Osteoblast (primary cell): Measurements from ENCODE around the gene ORM1. TPM values are rescaled to one million over a fixed set of nuclear protein-coding genes. Genes with fewer than 3 reads are reported as not detected.

Experiments used
- DNase-seq: peaks from one replicate; pipeline ENCODE4 v3.0.0; 2011; ENCODE audit warnings: low spot score, mixed read lengths; ENCODE audit not compliant: insufficient read length; ENCODE audit errors: missing footprints
- H2AFZ ChIP-seq: 2 replicates; pipeline ENCODE4 v1.6.0; 2011; ENCODE audit warnings: mild to moderate bottlenecking, low read length
- H3K27ac ChIP-seq: 2 replicates; pipeline ENCODE4 v1.5.1; 2011; ENCODE audit warnings: mild to moderate bottlenecking, low read depth, low read length, moderate library complexity
- H3K27me3 ChIP-seq: 2 replicates; pipeline ENCODE4 v1.6.0; 2012; ENCODE audit warnings: mild to moderate bottlenecking, control low read depth, inconsistent platforms, low read length, moderate library complexity; ENCODE audit not compliant: insufficient read depth
- H3K36me3 ChIP-seq: 2 replicates; pipeline ENCODE4 v1.5.1; 2011; ENCODE audit warnings: mild to moderate bottlenecking, low read length, control low read depth, moderate library complexity; ENCODE audit not compliant: insufficient read depth
- H3K4me1 ChIP-seq: 2 replicates; pipeline ENCODE4 v1.5.1; 2011; ENCODE audit warnings: mild to moderate bottlenecking, low read length, control low read depth, moderate library complexity; ENCODE audit not compliant: insufficient read depth
- H3K4me2 ChIP-seq: 2 replicates; pipeline ENCODE4 v1.6.0; 2011; ENCODE audit warnings: mild to moderate bottlenecking, low read length; ENCODE audit not compliant: insufficient read depth
- H3K4me3 ChIP-seq: fragments of 200-600 bp; sonication (generic); 3 replicates; pipeline ENCODE4 v1.5.1; 2012; ENCODE audit warnings: mild to moderate bottlenecking, low read length, inconsistent platforms; ENCODE audit not compliant: insufficient read depth
- H3K79me2 ChIP-seq: 2 replicates; pipeline ENCODE4 v1.6.0; 2012; ENCODE audit warnings: mild to moderate bottlenecking, low read length, control low read depth, inconsistent platforms; ENCODE audit not compliant: insufficient read depth
- H3K9me3 ChIP-seq: 2 replicates; pipeline ENCODE4 v1.5.1; 2011; ENCODE audit warnings: low read depth, low read length, control low read depth
- H4K20me1 ChIP-seq: 2 replicates; pipeline ENCODE4 v1.6.0; 2012; ENCODE audit warnings: mild to moderate bottlenecking, low read length, control low read depth; ENCODE audit not compliant: insufficient read depth
- CTCF ChIP-seq: IDR thresholded peaks from 2 replicates; pipeline ENCODE4 v1.5.1; 2011; ENCODE audit warnings: mild to moderate bottlenecking, low read depth, low read length, moderate library complexity; ENCODE audit errors: extremely low read depth
- total RNA-seq: library from RNA; depleted of rRNA; stranded (reverse); fragments of >200 nt; gene quantifications from 2 replicates; pipeline ENCODE4 v1.2.3, GENCODE V29; 2012

ORM1 gene
- total RNA-seq, 1 donor, result not detected

GRCh38 chr9:114276908-114277821, 45.7 kb upstream of the ORM1 start:
- peak overlapping the region; percentile 89 for H3K27ac ChIP-seq
- no peaks in the 10 kb centered on the region for H3K79me2 ChIP-seq
- peak; percentile 98 for DNase-seq
- H4K20me1 ChIP-seq, result peaks cover 6% of the 10 kb centered on the region
- no peak overlapping the region for H3K4me3 ChIP-seq
- H3K9me3 ChIP-seq, result no peaks in the 10 kb centered on the region
- H3K27me3 ChIP-seq, result no peaks in the 10 kb centered on the region
- TF ChIP-seq CTCF, result no peak
- no peak overlapping the region for H2AFZ ChIP-seq
- H3K4me2 ChIP-seq, result peak overlapping the region; percentile 60
- H3K4me1 ChIP-seq, result peaks cover 30% of the 10 kb centered on the region
- H3K36me3 ChIP-seq, result no peaks in the 10 kb centered on the region

GRCh38 chr9:114278356-114278755, 44.5 kb upstream of the ORM1 start:
- no peaks in the 10 kb centered on the region for H3K79me2 ChIP-seq
- no peak overlapping the region for H3K4me2 ChIP-seq
- TF ChIP-seq CTCF, result no peak
- peak overlapping the region; percentile 89 for H3K27ac ChIP-seq
- DNase-seq, result peak; percentile 46
- no peak overlapping the region for H3K4me3 ChIP-seq
- no peaks in the 10 kb centered on the region for H3K9me3 ChIP-seq
- peaks cover 40% of the 10 kb centered on the region for H3K4me1 ChIP-seq
- no peaks in the 10 kb centered on the region for H3K36me3 ChIP-seq
- no peaks in the 10 kb centered on the region for H3K27me3 ChIP-seq
- no peak overlapping the region for H2AFZ ChIP-seq
- H4K20me1 ChIP-seq, result peaks cover 6% of the 10 kb centered on the region

- peak; percentile 88 for DNase-seq
- Histone ChIP-seq H3K4me1 (peaks cover 40% of the 10 kb centered on the region), H3K36me3 (no peaks in the 10 kb centered on the region), H3K9me3 (no peaks in the 10 kb centered on the region), H4K20me1 (peaks cover 6% of the 10 kb centered on the region), H3K27ac (peak overlapping the region; percentile 48), H3K4me3 (no peak overlapping the region), H3K27me3 (no peaks in the 10 kb centered on the region), H3K4me2 (peak overlapping the region; percentile 2), H3K79me2 (no peaks in the 10 kb centered on the region), H2AFZ (no peak overlapping the region)
- no peak for TF ChIP-seq CTCF
These were observed 43.9 kb upstream of the ORM1 start for GRCh38 chr9:114278881-114279570.

GRCh38 chr9:114279693-114280092, 43.2 kb upstream of the ORM1 start:
- Histone ChIP-seq H3K4me2 (no peak overlapping the region), H2AFZ (no peak overlapping the region), H3K27ac (no peak overlapping the region), H3K4me3 (no peak overlapping the region), H3K27me3 (no peaks in the 10 kb centered on the region), H3K36me3 (no peaks in the 10 kb centered on the region), H4K20me1 (peaks cover 6% of the 10 kb centered on the region), H3K9me3 (no peaks in the 10 kb centered on the region), H3K79me2 (no peaks in the 10 kb centered on the region), H3K4me1 (peaks cover 40% of the 10 kb centered on the region)
- DNase-seq, result no peak
- no peak for TF ChIP-seq CTCF
